ENCODE measurements around the gene NDFIP1.
"Not testable (repeated sequence)": the region's sequence is repeated elsewhere in the genome, so short reads cannot be mapped to it uniquely, and the experiment has no call there.

Gene NDFIP1

DNA sequence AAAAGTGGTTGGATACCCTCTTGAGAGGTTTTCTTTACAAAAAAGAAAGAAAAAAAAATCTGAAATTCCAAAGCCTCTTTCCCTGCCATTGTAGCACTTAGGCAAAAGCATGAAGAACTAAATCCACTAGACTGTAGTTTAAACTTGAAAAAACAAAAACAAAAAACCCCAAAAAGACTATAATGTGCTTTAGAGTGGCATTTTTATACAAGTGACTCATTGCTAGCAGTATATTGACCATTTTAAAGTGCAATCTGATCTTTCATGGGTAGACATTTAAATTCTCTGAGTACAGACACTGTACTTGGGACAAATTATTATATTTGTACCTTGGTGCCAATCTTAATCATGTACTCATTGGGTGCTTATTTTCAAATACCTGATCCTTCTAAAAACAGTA is 50.8 kb downstream of the NDFIP1 start:
- no peak for DNase-seq

DNA sequence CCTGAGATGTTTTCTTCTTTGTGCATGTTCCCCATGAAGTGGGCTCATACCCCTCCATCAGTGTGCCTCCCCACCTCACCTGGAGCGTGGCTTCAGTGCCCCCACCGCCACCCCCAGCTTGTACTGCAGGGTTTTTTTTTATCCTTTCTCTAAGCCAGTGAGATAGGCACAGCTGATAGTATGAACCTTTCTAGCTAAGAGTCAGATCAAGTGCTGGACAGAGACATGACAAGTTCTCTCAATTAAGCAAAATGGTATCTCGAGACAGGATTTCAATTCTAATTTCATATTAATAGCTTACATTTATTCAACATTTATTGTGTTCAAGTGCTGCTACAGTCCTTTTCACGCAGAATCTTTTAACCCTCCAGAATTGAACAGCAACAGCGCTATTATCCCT is 55.7 kb downstream of the NDFIP1 start:
- no peak for DNase-seq

- DNase-seq = no peak
Observed at GRCh38 chr5:142166754-142167153, 58.2 kb downstream of the NDFIP1 start.

DNA sequence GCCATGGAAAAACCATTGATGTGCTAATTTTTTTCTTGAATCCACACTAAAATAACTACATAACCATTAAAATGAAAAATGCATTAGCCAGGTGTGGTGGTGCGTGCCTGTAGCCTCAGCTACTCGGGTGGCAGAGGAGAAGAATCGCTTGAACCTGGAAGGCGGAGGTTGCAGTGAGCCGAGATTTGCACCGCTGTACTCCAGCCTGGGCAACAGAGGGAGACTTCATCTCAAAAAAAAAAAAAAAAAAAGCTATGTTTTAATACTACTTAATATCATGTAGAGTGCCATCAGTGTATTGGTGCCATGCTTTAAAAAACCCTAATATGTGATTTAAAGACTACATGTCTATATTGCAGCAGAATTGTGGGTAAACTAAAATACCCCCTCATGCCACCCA is 58.9 kb downstream of the NDFIP1 start:
- no peak for DNase-seq

GRCh38 chr5:142168365-142168764 is 59.8 kb downstream of the NDFIP1 start:
- DNase-seq = no peak

DNA sequence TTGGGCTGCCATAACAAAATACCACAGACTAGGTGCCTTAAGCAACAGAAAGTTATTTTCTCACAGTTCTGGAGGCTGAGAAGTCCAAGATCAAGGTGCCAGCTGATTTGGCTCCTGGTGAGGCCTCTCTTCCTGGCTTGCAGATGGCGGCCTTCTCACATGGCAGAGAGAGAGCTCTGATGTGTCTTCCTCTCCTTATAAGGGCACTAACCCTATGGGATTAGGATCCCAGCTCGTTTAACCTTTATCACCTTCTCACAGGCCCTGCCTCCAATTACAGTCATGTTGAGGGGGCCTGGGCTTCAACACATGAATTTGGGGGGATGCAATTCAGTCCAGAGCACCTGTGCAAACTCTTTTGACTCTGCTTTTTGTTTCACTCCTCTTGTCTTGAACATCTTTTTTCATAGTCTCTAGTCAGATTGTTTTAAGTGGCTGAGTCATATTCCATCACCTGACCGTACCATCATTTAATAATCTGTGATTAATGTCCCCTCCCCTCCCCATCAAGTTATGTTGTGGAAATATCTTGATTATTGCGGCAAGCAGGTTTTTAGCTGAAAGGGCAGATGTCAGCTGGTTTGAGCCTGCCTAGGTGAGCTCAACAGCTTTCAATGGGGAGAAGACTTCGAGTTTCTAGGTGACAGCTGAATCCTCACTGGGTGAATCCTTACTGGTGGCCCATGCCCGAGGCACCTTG is 61.8 kb downstream of the NDFIP1 start:
- no peak for DNase-seq

DNA sequence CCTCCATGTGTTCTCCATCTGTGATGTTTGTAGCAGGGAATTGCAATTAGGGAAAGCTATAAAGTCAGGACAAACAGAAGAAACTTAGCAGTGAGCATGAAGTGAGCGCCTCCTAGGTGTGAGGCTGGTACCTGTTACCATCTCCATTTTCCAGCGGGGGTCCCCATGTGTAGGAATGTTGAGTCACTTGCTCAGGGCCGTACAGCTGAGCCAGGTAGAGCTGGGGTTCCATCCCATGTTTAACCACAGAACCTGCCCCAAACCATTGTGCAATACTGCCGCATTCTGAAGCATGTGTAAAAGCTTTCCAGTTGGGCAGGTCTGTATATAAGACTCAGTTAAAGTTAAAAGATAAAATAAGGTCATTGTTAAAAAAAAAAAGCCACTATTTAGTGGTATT is 62.7 kb downstream of the NDFIP1 start:
- DNase-seq = no peak

DNA sequence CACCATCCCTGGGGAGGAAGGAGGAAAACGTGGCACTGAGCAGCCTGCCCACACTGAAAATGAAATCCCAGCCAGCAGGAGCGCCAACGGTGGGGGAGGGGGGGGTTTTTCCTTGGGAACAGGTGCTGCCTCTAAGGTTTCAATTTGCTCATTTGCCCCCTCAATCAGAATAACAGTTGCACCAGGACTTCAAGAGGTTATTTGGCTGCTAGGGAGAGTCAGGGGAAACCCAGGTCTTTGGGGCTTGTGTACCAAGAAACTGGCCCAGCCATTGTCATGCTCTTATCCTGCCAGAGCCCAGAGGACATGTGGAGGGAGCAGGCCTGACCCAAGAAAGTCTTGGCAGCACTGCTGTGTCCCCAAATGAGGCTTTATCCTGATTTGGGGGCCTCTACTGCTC is 66.5 kb downstream of the NDFIP1 start:
- DNase-seq = no peak

GRCh38 chr5:142175461-142176142 is 67.0 kb downstream of the NDFIP1 start:
- no peak for DNase-seq

DNA sequence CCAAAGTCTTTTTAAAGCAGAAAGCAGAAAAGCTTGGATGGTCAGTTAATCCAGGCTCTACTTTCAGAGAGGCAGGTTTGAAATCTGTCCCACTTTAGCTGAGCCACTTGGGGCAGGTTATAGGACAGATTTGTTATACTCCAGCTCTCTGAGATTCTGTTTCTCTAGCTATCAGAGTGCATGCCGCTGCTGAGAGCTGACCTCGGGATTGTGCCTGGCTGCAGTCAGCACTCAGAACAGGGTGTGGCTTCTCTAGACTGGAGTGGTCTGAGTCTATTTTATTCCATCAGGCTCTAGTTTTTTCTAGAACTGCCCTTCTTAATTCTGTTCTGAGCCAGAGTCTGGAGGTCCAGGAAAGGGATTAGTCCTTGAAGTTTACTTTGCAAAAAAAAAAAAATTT is 67.7 kb downstream of the NDFIP1 start:
- DNase-seq = no peak

- DNase-seq = no peak
Observed at GRCh38 chr5:142178651-142179050, 70.1 kb downstream of the NDFIP1 start.

- DNase-seq = no peak
Observed at GRCh38 chr5:142179776-142180387, 71.3 kb downstream of the NDFIP1 start.

GRCh38 chr5:142181096-142181495 is 72.5 kb downstream of the NDFIP1 start:
- no peak for DNase-seq

- no peak for DNase-seq
Observed at GRCh38 chr5:142181547-142182163, 73.1 kb downstream of the NDFIP1 start.

DNA sequence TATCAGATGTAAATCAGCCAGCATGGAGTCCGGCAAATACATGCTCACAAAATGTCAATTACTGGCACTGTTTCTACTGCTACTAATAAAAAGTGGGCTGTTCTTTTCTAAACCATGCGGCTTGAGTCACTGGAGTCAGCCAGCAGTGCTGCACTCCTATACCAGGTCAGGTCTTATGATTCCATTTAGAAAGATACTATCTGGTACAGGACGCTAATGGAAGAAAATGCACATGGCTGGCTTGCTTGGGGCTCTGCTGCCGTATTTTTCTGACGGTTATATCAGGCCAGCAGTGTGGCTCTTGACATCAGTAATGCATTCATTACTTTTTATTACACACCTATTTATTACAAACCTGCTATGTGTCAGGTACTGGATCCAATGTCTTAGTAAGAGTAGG is 74.3 kb downstream of the NDFIP1 start:
- no peak for DNase-seq

DNA sequence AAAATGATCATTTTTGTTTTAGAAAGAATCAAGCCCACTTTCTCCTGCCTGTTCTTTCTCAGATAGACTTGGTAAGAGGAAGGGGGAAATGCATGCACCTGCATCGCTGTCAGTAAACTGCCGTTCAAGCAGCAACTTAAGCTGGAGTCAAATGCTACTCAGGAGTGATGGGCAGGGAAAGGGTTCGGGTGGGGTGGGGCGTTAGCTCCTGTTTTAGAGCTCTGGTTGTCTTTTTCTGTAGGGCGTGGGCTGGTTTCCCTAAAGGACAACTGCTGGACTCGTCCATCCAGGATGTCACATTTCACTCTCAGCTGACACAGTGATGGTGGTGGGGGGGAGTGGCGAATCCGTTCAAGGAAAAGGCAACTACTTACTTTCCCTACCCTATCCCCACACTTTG is 75.0 kb downstream of the NDFIP1 start:
- no peak for DNase-seq

DNA sequence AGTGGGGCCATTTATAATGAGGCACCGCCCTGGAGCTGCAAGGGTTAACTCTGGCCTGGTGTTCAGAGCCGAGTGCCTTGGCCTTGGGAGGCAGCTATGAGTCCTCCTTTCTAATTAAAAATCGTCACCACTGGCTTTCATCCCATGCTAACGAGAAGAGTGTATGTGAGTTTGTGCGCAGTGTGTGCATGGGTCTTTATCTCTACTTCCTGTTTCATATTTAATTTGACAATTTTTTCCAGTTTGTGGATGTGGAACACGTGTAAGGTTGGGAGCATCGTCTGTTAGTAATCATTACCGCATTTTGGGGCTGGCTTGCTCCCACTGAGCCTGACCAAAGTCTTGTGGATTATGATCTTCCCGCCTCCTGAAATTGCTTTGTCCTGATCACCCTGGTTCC is 76.4 kb downstream of the NDFIP1 start:
- no peak for DNase-seq

GRCh38 chr5:142186514-142186856 is 77.9 kb downstream of the NDFIP1 start:
- no peak for DNase-seq

GRCh38 chr5:142186857-142187594 is 78.4 kb downstream of the NDFIP1 start:
- no peak for DNase-seq

GRCh38 chr5:142188691-142189090 is 80.1 kb downstream of the NDFIP1 start:
- not testable (repeated sequence) for DNase-seq

GRCh38 chr5:142189813-142190212 is 81.2 kb downstream of the NDFIP1 start:
- DNase-seq = no peak

DNA sequence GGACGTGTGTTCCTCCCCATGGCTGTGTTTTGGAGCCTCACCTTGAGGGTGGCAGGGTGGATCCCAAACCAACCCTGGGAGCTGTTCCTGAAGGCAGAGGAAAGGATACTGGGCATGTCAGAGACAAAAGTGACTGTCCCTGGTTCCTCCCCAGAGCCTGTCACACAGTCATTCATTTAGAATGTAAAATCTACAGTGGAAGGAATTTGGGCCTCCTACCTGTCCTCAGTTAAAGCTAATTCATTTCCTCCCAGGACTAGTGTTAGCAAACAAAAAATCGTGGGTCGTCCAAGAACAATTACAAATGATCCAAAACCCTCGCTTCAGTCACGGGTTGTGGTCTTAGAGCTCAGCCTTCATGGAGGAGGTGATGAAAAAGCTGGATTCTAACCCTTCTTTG is 83.2 kb downstream of the NDFIP1 start:
- no peak for DNase-seq

Measured in EL (cell line).